ENCODE data around the gene DST.

The DST gene

DNA sequence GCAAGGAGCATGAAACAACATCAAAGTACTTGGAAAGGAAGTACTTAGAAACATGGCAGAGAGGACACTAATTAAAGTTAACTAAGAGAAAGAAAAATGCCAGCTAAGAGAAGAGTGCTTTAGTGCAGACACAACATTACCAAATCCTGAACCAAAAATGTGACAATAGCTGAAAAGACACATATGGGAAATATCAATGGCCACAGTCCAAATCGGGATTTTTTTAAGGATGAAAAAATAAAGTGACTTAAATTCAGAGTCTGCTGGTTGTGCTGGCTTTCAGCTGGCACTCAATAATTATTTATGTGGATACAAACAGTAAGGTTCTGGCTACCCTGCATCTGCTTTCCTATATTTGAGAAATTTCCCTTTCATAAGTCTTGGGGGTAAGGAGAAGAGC lies 12.6 kb upstream of the DST start:
- ATAC-seq (no peak), DNase-seq (no peak)
- H3K27me3 Mint-ChIP-seq = no peaks in the 10 kb centered on the region
- H3K4me1 Mint-ChIP-seq = peaks cover 3% of the 10 kb centered on the region
- no peak overlapping the region for H3K4me3 Mint-ChIP-seq
- no peaks in the 10 kb centered on the region for H3K9me3 Mint-ChIP-seq
- H3K27ac Mint-ChIP-seq = no peak overlapping the region
- H3K36me3 Mint-ChIP-seq (ENCODE audit: low read depth) = no peaks in the 10 kb centered on the region

DNA sequence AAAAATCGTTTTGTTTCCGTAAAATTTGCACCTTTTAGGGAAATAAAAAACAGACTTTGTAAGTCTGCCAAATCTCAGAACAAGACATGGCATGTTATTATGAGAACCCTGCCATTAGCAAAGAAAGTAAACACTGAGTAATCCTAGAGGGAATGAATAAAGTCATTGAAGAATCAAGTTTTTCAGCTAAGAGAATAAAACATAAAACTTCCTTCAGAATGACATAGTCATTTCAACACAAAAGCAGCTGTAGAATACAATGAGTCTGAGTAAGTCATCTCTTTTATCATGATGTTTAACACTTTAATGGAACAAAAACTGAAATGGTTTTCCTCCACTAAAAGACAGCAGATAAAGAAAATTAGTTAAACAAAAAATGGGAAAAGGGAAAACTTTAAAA lies 10.3 kb upstream of the DST start:
- H3K4me3 Mint-ChIP-seq = no peak overlapping the region
- H3K27me3 Mint-ChIP-seq = no peaks in the 10 kb centered on the region
- no peak overlapping the region for H3K27ac Mint-ChIP-seq
- no peaks in the 10 kb centered on the region for H3K36me3 Mint-ChIP-seq (ENCODE audit: low read depth)
- ATAC-seq = no peak
- DNase-seq = no peak
- no peaks in the 10 kb centered on the region for H3K9me3 Mint-ChIP-seq
- no peaks in the 10 kb centered on the region for H3K4me1 Mint-ChIP-seq

DNA sequence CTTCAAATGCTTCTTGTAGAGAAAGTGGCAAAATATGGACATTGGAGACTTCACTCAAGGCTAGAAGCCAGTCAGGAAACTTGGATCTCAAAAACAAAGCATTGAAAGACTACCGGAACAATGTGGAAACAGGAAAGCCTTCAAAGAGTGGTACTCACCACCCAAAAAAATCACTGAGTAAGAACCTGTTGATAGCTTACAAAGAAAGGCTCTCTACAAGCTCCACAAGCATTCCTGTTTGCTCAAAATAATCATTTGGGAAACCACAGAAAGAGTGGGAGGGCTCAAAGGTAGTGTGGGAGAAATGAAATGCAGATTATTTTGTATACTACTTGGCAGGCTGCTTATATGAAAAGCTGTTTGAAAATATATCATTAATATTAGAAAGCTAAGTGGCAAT lies 9.5 kb upstream of the DST start:
- no peak for ATAC-seq
- no peaks in the 10 kb centered on the region for H3K27me3 Mint-ChIP-seq
- H3K27ac Mint-ChIP-seq = no peak overlapping the region

DNA sequence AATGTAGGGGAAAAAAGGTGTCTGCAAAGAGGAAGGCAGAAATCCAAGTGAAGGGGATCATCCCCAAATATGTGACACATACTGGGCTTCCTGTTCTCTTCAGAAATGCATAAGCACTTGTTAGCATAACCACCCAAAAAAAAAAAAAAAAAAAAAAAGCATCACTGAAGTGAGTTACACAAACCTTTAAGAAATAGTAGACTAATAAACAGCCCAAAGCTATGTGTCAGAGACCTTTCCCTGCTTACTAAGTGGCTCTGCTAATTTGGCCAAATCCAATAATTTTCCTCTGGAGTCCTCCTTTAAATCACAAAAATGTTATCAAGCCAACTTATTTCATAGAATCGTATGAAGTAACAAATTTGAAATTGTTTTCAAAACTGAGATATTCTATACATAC lies 7.5 kb upstream of the DST start:
- H3K27ac Mint-ChIP-seq = no peak overlapping the region
- H3K9me3 Mint-ChIP-seq = no peaks in the 10 kb centered on the region
- ATAC-seq (no peak), DNase-seq (no peak)
- no peaks in the 10 kb centered on the region for H3K27me3 Mint-ChIP-seq
- no peaks in the 10 kb centered on the region for H3K36me3 Mint-ChIP-seq (ENCODE audit: low read depth)
- H3K4me3 Mint-ChIP-seq = no peak overlapping the region
- H3K4me1 Mint-ChIP-seq = no peaks in the 10 kb centered on the region

More for the DNA sequence above, 9.5 kb upstream of the DST start:
- Mint-ChIP-seq H3K4me1 (no peaks in the 10 kb centered on the region), H3K9me3 (no peaks in the 10 kb centered on the region), H3K36me3 (ENCODE audit: low read depth) (no peaks in the 10 kb centered on the region), H3K4me3 (no peak overlapping the region)
- no peak for DNase-seq

DNA sequence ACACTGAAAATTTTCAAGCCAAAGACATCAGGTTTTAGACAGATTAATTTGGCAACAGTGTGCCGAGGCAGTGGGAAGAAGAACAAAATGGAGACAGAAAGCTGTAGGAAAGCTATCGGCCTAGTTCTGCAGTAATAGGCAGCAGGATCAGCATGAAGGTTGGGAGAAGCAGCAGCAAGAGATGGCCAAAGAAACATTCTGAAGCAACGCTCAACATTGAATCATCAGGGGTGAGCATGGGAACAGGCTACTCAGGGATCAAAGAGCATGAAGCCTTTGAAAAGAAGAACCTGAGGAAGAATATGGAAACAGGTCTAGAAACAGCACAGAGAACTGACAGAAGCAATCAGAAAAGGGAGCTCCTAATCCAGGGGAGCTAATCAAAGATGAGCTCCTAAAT lies 7.1 kb upstream of the DST start:
- Mint-ChIP-seq H3K4me1 (no peaks in the 10 kb centered on the region), H3K27me3 (no peaks in the 10 kb centered on the region), H3K9me3 (no peaks in the 10 kb centered on the region), H3K27ac (no peak overlapping the region), H3K4me3 (no peak overlapping the region), H3K36me3 (ENCODE audit: low read depth) (no peaks in the 10 kb centered on the region)
- DNase-seq = no peak
- no peak for ATAC-seq

DNA sequence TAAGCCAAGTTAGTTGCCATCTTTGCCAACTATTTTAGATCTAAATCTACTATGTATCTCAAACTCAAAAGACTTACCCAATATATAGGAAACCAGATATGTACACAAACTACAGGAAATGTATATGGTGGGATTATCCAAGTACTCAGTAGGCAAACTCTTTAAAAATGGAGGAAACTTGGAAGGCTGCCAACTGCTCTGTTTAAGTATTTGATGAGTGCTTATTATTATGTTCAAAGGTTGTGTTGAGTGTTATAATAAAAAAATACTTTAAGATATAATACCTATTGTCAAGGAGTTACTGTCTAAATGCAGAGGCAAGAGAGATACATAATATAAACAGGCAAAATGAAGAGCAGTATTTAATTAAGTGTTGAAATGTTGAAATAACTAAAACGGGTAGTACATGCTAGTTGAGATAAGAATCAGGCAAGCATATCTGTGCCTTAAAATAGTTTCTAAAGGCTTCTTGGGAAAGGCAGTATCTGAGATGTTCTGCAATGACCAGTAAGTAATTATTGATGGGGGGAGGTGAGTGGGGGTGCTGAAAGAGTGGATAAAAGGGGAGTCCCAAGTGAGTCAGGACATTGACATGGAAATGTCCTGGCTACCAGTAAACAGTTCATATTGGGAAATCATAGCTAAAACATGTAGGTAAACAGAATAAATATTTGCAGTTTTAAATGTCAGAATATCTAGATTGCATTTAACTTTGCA lies 6.5 kb upstream of the DST start:
- ATAC-seq = no peak
- no peak overlapping the region for H3K4me3 Mint-ChIP-seq
- H3K27me3 Mint-ChIP-seq = no peaks in the 10 kb centered on the region
- H3K4me1 Mint-ChIP-seq = no peaks in the 10 kb centered on the region
- H3K9me3 Mint-ChIP-seq = no peaks in the 10 kb centered on the region
- no peaks in the 10 kb centered on the region for H3K36me3 Mint-ChIP-seq (ENCODE audit: low read depth)
- H3K27ac Mint-ChIP-seq = no peak overlapping the region
- DNase-seq = no peak

DNA sequence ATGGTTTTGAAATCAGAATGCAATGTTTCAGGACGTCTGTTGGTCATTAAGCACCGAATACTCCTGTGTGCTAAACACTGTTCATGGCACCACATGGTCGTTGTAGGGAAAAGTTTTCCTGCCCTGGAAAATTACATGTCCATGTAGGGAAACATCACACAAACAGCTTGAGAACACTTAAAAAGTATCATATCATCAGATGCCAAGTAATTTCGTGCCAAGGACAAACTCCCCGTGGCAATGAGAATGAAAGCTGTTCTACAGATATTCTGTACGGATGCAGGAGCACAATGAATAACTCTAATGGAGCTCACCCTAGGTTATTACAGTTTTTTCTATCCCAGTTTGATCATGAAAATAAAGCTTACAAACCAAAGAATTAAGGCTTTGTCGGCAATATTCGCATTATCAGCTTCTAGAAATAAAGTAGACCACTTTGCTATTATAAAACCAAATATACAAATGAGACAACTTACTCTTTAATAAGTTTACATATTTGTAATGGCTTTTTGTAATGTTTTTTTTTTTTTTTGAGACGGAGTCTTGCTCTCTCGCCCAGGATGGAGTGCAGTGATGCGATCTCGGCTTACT lies 4.6 kb upstream of the DST start:
- Mint-ChIP-seq H3K4me1 (no peaks in the 10 kb centered on the region), H3K27ac (no peak overlapping the region), H3K27me3 (no peaks in the 10 kb centered on the region), H3K36me3 (ENCODE audit: low read depth) (no peaks in the 10 kb centered on the region), H3K4me3 (no peak overlapping the region), H3K9me3 (no peaks in the 10 kb centered on the region)
- DNase-seq (no peak), ATAC-seq (no peak)

DNA sequence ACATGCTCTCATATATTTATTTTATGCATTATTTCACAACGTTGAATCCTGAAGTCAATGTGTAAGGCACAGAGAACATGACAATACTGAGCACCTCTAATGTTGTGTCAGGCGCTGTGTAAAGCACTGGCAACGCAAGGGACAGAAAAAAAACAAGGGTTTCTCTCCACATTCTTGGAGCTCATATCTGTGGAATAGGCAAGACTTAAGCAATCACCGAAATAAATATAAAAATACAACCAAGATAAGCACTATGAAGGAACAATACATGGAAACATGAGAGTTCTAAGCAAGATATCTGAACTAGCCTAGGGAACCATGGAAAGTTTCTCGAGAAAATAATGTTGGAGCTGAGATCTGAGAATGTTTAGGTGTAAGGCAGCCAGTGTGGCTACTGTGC lies 1.7 kb upstream of the DST start:
- ATAC-seq = no peak
- Mint-ChIP-seq H3K27ac (no peak overlapping the region), H3K27me3 (no peaks in the 10 kb centered on the region), H3K9me3 (no peaks in the 10 kb centered on the region), H3K4me1 (no peaks in the 10 kb centered on the region), H3K4me3 (no peak overlapping the region), H3K36me3 (ENCODE audit: low read depth) (no peaks in the 10 kb centered on the region)
- DNase-seq = no peak

DNA sequence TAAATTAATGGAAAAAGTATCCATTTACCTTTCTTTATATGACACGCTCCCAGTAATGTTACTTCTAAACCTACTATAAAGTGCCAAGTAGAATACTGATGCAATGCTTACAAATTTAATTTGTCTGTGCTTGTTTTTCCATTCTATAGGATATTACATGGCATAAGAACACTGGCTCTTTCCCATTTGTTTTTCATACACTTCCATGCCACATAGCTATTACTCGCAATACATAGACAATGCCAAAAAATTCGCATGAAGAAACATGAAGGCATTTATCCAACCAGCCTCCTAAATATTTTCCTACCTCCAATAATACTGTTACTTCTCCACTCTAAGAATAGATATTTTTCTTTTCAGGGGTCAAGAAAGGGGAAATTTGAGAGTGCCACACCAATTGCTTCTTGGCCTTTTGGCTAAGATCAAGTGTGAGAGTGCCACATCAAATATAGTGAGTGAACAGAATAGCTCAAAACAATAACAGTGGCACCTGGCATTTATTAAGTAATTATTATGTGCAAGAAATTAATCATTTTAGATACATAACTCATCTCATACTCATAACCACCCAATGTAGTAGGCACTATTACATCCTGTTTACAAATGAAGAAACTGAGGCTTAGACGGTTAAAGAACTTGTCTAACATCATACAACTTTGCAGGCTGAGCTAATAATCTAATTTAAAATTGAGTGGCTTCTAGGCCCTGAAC lies 845 bp upstream of the DST start:
- Mint-ChIP-seq H3K9me3 (no peaks in the 10 kb centered on the region), H3K36me3 (ENCODE audit: low read depth) (no peaks in the 10 kb centered on the region), H3K4me1 (no peaks in the 10 kb centered on the region), H3K4me3 (no peak overlapping the region), H3K27ac (no peak overlapping the region), H3K27me3 (no peaks in the 10 kb centered on the region)
- DNase-seq (no peak), ATAC-seq (no peak)

DNA sequence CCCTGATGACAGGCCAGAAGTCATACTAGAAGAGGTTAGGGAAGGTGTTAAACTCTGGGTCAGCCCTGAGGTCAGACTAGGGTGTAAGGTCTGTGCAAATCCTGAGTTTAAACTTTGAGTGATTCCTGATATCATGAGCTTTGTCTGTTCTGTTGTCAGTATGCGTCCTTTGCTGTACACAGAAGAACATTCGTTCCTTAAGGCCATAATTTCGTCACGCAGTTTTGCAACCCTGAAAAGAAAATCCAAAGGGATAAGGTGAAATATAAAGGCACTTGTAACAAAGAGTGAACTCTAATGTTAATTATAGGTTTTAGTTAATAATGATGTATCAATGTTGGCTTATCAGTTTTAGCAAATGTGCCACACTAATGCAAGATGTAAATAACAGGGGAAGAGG lies 2.3 kb downstream of the DST start:
- no peak overlapping the region for H3K27ac Mint-ChIP-seq
- no peaks in the 10 kb centered on the region for H3K27me3 Mint-ChIP-seq
- H3K4me3 Mint-ChIP-seq = no peak overlapping the region
- no peaks in the 10 kb centered on the region for H3K36me3 Mint-ChIP-seq (ENCODE audit: low read depth)
- DNase-seq (no peak), ATAC-seq (no peak)
- no peaks in the 10 kb centered on the region for H3K9me3 Mint-ChIP-seq
- no peaks in the 10 kb centered on the region for H3K4me1 Mint-ChIP-seq

DNA sequence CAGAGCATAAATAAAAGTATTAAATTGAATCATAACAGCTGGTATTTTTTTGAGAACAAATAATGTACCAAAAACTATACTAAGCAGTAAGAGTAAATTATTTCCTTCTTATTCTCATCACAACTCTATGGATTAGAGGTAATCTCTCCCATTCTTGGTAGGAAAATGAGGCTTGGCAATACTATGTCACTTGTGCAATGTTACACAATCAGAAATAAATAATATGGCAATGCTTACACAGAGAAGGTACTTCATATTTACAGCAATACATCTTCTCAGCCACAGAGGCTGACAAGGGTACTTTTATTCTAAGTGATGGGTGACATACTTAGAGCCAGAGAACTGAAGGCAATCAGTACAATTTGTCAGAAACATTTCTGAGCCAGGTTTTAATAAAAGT lies 3.9 kb downstream of the DST start:
- H3K27ac Mint-ChIP-seq = no peak overlapping the region
- H3K4me3 Mint-ChIP-seq = no peak overlapping the region
- H3K36me3 Mint-ChIP-seq (ENCODE audit: low read depth) = no peaks in the 10 kb centered on the region
- DNase-seq = no peak
- no peaks in the 10 kb centered on the region for H3K27me3 Mint-ChIP-seq
- H3K9me3 Mint-ChIP-seq = no peaks in the 10 kb centered on the region
- no peak for ATAC-seq
- no peaks in the 10 kb centered on the region for H3K4me1 Mint-ChIP-seq

DNA sequence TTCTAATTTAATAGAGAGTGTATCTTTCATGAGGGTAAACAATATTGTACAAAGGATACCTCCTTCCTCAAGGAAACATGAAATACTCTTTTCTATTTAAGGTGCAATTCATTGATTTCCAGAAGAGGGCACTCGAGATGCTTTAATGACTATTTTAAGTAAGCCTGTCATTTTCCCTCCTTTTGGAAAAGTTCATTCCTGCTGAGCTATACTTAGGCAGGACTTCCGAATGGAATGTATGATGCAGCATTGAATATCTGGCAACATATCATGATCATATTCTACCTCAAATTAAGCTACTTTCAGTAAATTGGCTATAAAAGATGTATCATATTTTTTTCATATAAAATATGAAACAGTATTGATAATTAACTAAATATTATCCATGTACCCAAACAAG lies 5.0 kb downstream of the DST start:
- no peak overlapping the region for H3K27ac Mint-ChIP-seq
- H3K36me3 Mint-ChIP-seq (ENCODE audit: low read depth) = no peaks in the 10 kb centered on the region
- no peaks in the 10 kb centered on the region for H3K4me1 Mint-ChIP-seq
- no peak overlapping the region for H3K4me3 Mint-ChIP-seq
- H3K9me3 Mint-ChIP-seq = no peaks in the 10 kb centered on the region
- H3K27me3 Mint-ChIP-seq = no peaks in the 10 kb centered on the region
- ATAC-seq (no peak), DNase-seq (no peak)

DNA sequence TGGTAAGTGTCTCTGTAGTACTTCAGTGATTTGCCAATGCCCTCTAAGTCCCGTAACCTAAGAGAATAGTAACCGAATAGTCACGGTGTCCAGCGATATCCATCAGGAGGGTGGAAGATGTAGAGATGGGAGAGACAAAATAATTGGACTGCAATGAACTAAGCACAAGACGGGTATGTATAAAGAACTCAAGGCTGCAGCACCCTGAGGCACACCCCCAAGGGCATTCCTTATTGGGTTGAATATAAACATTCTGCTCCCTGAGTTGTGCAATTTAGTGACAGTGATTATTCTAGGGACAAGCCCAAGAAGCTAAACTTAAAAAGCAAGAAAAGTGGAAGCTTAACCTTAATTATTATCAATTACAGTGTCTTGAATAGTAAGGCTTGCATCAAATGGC lies 14.6 kb downstream of the DST start:
- ATAC-seq (no peak), DNase-seq (no peak)
- Mint-ChIP-seq H3K4me1 (no peaks in the 10 kb centered on the region), H3K36me3 (ENCODE audit: low read depth) (no peaks in the 10 kb centered on the region), H3K4me3 (no peak overlapping the region), H3K27ac (no peak overlapping the region), H3K9me3 (no peaks in the 10 kb centered on the region), H3K27me3 (peaks cover 3% of the 10 kb centered on the region)

DNA sequence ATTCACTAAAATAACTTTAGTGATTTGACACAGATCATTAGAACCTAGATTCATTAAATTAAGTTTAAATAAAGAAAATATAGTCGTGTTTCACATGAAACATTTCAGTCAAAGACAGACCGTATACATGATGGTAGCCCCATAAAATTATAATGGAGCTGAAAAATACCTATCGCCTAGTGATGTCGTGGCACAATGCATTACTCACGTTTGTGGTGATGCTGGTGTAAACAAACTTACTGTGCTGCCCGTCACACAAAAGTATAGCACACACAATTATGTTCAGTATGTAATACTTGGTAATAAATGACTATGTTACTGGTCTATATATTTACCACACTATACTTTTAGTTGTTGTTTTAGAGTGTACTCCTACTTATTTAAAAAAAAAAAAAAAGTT lies 17.3 kb downstream of the DST start:
- Mint-ChIP-seq H3K4me1 (no peaks in the 10 kb centered on the region), H3K9me3 (no peaks in the 10 kb centered on the region), H3K4me3 (no peak overlapping the region), H3K27ac (no peak overlapping the region), H3K27me3 (peaks cover 1% of the 10 kb centered on the region), H3K36me3 (ENCODE audit: low read depth) (no peaks in the 10 kb centered on the region)
- DNase-seq = no peak
- ATAC-seq = no peak

DNA sequence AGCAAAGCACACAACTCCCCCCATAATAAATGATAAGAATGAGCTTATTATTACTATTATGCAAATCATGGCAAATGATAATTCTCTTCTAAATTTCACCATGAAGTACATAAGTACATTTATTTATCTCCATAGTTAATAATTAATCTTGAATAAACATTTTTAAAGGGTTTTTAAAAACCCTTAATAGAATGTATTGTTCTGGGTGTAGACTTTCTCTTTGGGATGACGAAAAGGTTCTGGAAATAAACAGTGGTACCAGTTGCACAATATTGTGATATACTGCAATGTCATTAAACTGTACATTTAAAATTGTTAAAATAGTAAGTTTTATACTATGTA lies 18.0 kb downstream of the DST start:
- DNase-seq (no peak), ATAC-seq (no peak)
- no peaks in the 10 kb centered on the region for H3K9me3 Mint-ChIP-seq
- H3K27me3 Mint-ChIP-seq = peaks cover 1% of the 10 kb centered on the region
- H3K27ac Mint-ChIP-seq = no peak overlapping the region
- H3K4me3 Mint-ChIP-seq = no peak overlapping the region
- H3K36me3 Mint-ChIP-seq (ENCODE audit: low read depth) = no peaks in the 10 kb centered on the region
- H3K4me1 Mint-ChIP-seq = no peaks in the 10 kb centered on the region

All from activated naive CD8-positive, alpha-beta T cell treated with anti-CD3 and anti-CD28 coated beads, Interleukin-2, amount 50 U/mL, for 24 hours (primary cell).